ENCODE results near the gene PACS1. TPM values are rescaled to one million over a fixed set of nuclear protein-coding genes. Genes with fewer than 3 reads are reported as not detected.

Gene PACS1
- total RNA-seq, 4 donors from 2014 or later: 37.1 to 97.8 (median 54.3) TPM

DNA sequence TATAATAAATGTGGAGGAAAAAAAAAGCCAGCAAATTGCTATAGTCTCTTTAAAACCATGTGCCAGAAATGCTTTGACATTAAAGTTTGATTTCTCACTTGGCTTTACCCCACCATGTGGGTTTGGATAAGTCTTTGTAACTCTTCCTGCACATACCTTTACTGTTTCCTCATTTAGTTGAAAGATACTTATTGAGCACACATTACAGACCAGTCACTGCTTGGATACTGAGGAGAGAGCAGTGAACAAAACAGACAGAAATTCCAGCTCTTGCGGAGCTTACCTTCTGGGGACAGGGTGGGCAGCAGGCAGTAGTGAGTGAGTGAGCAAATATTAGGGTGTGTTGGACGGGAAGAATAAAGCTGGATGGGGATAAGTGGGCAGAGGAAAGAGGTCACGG, 13.7 kb downstream of the PACS1 start:
- 92% methylated on average over 3 of the region's 3 CpGs for WGBS
- Histone ChIP-seq H3K27ac (replicated peaks in 1 of 4) (no peak overlapping the region), H3K4me3 (no peak overlapping the region), H3K9me3 (no peaks in the 10 kb centered on the region), H3K36me3 (no peaks in the 10 kb centered on the region), H3K27me3 (no peaks in the 10 kb centered on the region), H3K4me1 (peaks cover 48 to 66% (median 53%) of the 10 kb centered on the region in 4 donors)
- no peak for TF ChIP-seq EP300 (IDR thresholded peaks at IDR 0.05)
- TF ChIP-seq POLR2AphosphoS5 (IDR thresholded peaks at IDR 0.05): no peak
- TF ChIP-seq CTCF (IDR thresholded peaks at IDR 0.05): no peak
- TF ChIP-seq POLR2A (IDR thresholded peaks at IDR 0.05; ENCODE audit: low read depth): no peak
- intact Hi-C loops (cut with DNase I): no loop called here
- DNase-seq (ENCODE audit: extremely low spot score): no peak

GRCh38 chr11:66084821-66085475, 14.9 kb downstream of the PACS1 start:
- intact Hi-C loops (cut with DNase I): no loop called here
- no peak overlapping the region for H3K4me3 ChIP-seq
- H3K27ac ChIP-seq (replicated peaks in 1 of 4): no peak overlapping the region
- H3K36me3 ChIP-seq: no peaks in the 10 kb centered on the region
- DNase-seq (ENCODE audit: extremely low spot score): no peak
- H3K4me1 ChIP-seq: peaks cover 48 to 61% (median 53%) of the 10 kb centered on the region in 4 donors
- 76% methylated on average over 3 of the region's 3 CpGs for WGBS
- no peaks in the 10 kb centered on the region for H3K27me3 ChIP-seq
- no peak for TF ChIP-seq EP300 (IDR thresholded peaks at IDR 0.05)
- TF ChIP-seq POLR2AphosphoS5 (IDR thresholded peaks at IDR 0.05): no peak
- TF ChIP-seq POLR2A (IDR thresholded peaks at IDR 0.05; ENCODE audit: low read depth): no peak
- TF ChIP-seq CTCF (IDR thresholded peaks at IDR 0.05): no peak
- H3K9me3 ChIP-seq: no peaks in the 10 kb centered on the region

DNA sequence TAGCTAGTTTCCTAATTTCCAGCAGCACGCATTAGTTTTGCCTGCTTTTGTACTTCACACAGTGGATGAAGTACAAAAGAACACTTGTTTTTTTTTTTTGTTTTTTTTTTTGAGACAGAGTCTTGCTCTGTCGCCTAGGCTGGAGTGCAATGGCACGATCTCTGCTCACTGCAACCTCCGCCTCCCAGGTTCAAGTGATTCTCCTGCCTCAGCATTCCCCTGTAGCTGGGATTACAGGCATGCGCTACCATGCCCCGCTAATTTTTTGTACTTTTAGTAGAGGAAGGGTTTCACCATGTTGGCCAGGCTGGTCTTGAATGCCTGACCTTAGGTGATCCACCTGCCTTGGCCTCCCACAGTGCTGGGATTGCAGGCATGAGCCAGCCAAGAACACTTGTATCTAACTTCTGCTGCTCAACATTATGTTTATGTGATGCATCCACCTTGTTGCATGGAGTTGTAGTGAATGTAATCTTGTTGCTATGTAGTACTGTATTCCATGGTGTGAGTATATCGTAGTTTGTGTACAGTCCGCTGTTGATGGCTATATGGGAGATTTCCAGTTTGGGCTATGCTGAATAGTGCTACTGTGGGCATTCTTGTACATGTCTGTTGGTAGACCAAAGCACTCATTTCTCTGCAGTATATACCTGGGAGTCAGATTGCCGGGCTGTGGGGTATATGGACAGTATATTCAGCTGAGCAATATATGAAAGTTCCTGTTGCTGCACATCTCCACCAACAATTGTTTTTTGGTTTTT, 17.3 kb downstream of the PACS1 start:
- TF ChIP-seq POLR2A (IDR thresholded peaks at IDR 0.05; ENCODE audit: low read depth) (no peak), CTCF (IDR thresholded peaks at IDR 0.05) (no peak), EP300 (IDR thresholded peaks at IDR 0.05) (no peak), POLR2AphosphoS5 (IDR thresholded peaks at IDR 0.05) (no peak)
- peaks cover 26 to 37% (median 30%) of the 10 kb centered on the region in 4 donors for H3K4me1 ChIP-seq
- no peak overlapping the region for H3K27ac ChIP-seq (replicated peaks in 1 of 4)
- WGBS: 97% methylated on average over 8 of the region's 9 CpGs
- no peaks in the 10 kb centered on the region for H3K9me3 ChIP-seq
- H3K27me3 ChIP-seq: no peaks in the 10 kb centered on the region
- no peaks in the 10 kb centered on the region for H3K36me3 ChIP-seq
- intact Hi-C loops (cut with DNase I): no loop called here
- DNase-seq (ENCODE audit: extremely low spot score): no peak
- no peak overlapping the region for H3K4me3 ChIP-seq

DNA sequence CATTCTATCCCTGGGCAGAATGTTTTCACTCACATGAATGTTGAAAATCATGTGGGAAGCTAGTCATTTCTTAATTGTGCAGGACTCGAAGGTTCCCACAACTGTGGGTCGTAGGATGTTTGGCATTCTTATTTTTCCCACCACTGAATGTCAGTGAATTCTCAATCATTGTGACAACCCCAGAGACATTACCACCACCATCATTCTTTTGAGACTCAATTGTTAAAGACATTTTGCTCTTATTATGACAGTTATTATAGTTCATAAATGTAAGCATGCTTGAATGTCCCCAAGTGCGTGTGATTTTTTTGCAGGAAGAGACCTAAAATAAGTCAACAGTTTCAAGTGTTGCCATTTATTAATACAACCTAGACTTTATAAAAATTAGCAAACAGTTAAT, 19.0 kb downstream of the PACS1 start:
- Histone ChIP-seq H3K9me3 (no peaks in the 10 kb centered on the region), H3K36me3 (no peaks in the 10 kb centered on the region), H3K4me1 (peaks cover 9 to 19% (median 13%) of the 10 kb centered on the region in 4 donors), H3K4me3 (no peak overlapping the region), H3K27ac (replicated peaks in 1 of 4) (no peak overlapping the region), H3K27me3 (no peaks in the 10 kb centered on the region)
- intact Hi-C loops (cut with DNase I): no loop called here
- 91% methylated on average over 3 of the region's 3 CpGs for WGBS
- no peak for DNase-seq (ENCODE audit: extremely low spot score)
- TF ChIP-seq POLR2AphosphoS5 (IDR thresholded peaks at IDR 0.05): no peak
- TF ChIP-seq CTCF (IDR thresholded peaks at IDR 0.05): no peak
- TF ChIP-seq POLR2A (IDR thresholded peaks at IDR 0.05; ENCODE audit: low read depth): no peak
- no peak for TF ChIP-seq EP300 (IDR thresholded peaks at IDR 0.05)
